GM18951 (cell line): ENCODE measurements around the gene SORCS2.

Source experiments
- POLR2A ChIP-seq: IDR thresholded peaks from 4 replicates; pipeline ENCODE4 v1.6.1; 2011; ENCODE audit warnings: mild to moderate bottlenecking; ENCODE audit not compliant: insufficient read length, insufficient read depth; ENCODE audit errors: extremely low read depth
- in situ Hi-C: fragments of 300-500 bp; cut with MboI; formaldehyde crosslinking; loops from one replicate; pipeline ENCODE4 v1.12.0; 2022; ENCODE audit warnings: low sequenced_read_pairs, mixed read lengths, inconsistent platforms; ENCODE audit not compliant: unreplicated experiment

SORCS2 gene

DNA sequence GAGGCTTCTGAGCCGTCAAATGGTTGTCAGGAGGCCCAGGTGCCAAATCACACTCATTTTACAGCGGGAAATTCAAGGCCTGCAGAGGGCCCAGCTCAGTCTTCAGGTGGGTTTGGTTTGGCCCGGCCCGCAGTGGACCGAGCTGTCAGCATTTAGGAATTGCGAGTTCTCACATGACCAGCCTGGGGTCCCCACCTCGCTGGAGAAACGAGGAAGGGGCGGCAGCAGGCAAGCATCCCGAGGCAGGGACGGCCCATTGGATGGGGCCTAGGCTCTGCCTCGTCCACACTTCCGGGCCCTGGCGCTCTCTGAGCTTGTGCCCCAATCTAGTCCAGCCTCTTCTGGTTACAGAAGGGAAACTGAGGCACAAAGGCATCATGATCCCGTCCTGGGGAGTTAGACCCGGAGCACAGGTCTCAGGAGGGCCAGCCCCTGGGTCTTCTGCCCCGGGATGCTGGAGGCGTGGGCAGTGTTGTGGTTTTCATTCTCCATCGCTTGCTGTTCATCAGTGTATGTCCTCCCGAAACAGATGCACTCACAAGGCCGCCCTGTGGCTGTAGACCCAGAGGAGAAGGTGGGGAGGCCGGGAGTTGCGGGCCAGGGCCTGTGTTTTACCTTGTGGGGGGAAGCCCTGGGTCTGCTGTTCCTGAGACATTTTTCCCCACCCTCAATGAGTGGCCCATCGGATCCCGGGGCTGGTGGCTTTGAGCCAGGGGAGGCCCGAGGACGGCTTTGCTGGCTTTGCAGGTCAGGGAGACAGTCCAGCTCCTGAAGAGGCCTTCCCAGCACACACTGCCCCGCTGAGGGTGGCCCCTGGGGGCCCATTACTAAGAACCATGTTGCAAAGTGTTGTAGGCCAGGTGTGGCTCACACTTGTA, 233.5 kb downstream of the SORCS2 start:
- TF ChIP-seq POLR2A, result no peak
- in situ Hi-C loops, result no loop called here

DNA sequence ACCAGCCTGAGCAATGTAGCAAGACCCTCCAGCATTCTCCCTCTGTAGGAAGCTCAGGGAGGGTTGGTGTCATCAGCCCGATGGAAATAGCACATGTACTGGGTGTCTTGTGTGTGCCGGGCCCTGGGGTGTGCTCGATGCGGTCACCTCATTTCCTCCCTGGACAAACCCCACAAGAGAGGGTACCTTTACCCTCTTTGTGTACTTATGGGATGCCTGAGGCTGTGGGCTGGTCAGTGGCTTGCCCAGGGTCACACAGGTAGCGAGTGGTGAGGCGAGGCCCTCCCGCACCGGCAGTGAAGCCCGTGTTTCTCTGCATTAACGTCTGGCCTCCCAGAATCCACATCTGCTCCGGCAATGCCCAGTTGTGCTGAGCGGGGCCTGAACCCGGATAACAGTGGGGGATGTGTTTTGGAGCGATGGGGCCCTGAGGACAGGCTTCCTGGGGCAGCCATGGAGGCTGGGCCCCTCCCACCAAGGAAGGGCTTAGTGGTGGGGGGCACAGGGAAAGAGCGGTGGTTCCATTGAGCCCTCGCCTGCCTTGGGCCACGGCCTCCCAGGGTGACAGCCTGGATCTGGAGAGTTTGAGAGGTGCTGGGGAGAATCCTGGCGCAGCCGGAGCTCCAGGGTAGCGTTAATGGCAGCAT, 234.3 kb downstream of the SORCS2 start:
- TF ChIP-seq POLR2A, result no peak
- in situ Hi-C loops, result no loop called here

DNA sequence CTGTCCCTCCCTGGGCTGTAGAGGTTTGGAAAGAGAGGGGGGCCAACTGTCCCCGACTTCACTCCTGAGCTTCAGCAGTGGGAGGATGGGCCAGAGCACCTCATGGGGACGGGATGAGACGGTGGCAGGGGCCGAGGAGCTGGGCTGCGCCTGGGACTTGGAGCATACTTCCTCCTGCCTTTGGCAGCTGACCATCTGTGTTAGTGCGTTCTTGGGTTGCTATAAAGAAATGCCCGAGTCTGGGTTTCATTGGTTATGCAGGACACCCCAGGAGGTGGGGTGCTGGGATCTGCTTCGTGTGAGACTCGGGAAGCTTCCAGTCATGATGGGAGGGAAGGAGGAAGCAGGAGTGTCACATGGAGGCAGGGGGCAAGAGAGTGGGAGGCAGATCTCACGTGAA, 235.0 kb downstream of the SORCS2 start:
- in situ Hi-C loops, result no loop called here
- TF ChIP-seq POLR2A, result no peak

GRCh38 chr4:7427831-7428260, 235.5 kb downstream of the SORCS2 start:
- in situ Hi-C loops, result no loop called here

DNA sequence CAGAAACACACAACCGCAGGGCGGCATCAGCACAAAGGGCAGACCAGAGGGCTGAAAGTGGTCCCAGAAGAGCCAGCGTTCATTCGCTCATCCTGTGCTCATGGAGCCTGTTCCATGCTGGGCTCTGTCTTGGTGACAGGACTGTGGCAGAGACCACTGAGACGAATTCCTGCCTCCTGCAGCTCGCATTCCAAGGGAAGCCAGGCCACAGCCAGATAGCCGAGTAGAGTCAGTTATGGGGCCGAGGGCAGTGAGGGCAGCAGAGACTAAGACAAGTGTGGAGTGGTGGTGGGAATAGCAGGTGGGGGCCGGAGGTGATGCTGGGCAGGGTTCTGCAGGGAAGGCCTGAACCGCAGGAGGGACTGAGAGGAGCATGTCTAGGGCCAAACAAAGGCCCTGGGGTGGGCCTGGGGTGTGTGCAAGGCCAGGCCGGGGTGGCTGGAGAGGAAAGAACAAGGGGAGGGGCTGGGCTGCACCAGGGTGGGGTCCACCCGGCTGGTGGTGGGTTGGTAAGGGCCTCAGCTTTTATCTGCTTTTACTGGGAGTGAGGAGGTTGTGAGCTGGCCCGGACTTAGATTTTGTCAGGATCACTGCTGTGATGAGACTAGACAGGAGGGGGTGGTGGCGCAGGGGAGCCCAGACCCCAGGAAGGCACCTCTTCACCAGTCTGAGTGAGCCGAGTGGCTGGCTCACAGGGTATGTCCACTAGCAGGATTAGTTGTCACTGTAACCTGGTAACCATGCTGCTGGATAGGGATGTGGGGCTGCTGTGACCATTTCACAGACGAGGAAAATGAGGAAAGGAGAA, 236.1 kb downstream of the SORCS2 start:
- TF ChIP-seq POLR2A, result no peak
- in situ Hi-C loops, result no loop called here

More at GRCh38 chr4:7427831-7428260, 235.5 kb downstream of the SORCS2 start:
- no peak for TF ChIP-seq POLR2A

GRCh38 chr4:7429069-7429416, 236.7 kb downstream of the SORCS2 start:
- in situ Hi-C loops, result no loop called here
- TF ChIP-seq POLR2A, result no peak

DNA sequence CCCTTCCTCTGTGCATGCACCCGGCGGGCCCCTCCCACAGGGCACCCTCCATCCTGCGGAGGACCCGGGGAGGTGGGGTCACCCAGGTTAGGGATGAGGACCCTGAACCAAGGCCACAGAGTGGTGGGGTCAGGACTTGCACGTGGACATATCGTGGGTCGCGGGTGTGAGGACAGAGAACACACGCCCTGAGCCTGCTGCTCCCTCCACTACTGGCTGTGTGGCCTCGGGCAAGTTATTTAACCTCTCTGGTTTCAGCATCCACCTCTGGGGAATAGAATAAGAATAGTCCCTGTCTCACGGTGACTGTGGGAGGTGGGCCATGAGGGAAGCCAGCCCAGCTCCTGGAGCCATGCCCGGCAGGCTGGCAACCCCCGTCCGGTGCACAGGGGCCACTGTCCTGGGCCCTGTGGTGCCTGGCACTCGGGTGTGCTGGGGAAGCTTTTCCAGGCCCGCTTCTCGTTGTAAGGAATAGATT, 237.3 kb downstream of the SORCS2 start:
- in situ Hi-C loops, result no loop called here
- TF ChIP-seq POLR2A, result no peak

DNA sequence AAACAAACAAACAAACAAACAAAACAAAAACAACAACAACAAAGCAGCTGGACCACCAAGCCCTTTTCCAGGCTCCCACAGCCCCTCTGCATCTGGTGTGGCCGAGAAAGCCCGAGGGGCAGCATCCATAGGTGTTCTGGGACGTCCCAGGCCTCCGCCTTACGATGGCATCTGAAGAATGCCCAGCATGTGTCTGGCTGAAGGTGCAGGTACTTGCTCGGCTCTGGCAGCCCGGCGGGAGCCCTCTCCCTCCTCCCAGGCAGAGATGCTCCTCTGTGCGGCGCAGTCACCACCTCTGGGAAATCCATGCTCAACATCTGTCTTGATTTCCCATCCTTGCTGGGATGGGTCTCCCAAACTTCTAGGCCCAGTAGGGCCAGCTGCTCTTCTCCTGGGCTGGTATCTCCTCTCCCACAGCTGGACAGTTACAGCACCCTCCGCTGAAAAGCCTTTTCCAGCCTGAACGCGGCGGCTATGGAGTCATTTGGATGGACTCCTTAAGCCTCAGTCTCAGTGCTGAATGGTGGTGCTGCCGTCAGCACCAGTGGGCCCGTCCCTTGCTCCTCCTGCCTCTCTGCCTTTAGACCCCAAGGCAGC, 238.1 kb downstream of the SORCS2 start:
- TF ChIP-seq POLR2A, result no peak
- in situ Hi-C loops, result no loop called here

GRCh38 chr4:7430965-7431695, 238.8 kb downstream of the SORCS2 start:
- in situ Hi-C loops, result no loop called here
- TF ChIP-seq POLR2A, result no peak

DNA sequence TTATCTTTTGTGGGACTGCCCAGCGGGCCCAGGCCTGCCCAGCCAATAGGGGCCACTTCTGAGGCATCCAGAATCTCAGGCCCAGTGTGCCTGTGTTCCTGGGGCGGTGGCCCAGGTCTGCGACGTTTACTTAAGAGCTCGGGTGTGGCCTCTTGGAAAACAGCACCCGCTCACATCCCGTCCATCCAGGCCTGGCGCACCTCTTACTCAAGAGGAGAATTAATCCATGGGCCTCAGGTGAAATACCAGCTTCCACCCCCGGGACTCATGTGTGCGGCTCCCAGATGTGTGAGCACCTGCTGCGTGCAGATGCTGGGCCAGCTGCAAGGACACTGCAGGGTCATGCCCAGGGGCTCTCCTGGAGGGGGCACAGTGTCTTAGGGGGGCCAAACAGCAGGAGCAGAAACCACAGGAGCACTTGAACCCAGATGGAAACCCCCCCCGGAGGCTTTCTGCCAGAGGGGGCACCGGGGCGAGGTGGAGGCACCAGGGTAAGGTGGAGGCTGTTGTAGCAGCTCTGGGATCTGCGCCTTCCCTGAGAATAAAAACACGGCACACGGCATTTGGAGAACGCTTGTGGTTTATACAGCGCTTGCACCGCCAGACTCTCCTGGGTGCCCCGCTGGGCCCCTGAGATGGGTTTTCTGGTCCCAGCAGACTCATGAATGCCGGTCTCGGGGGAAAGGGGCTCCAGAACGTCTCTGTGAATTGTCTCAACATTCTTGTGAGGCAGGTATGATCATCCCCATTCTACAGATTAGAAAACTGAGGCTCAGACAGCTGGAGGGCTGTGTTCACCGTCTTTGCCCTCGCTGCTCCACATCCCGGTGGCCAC, 239.6 kb downstream of the SORCS2 start:
- in situ Hi-C loops, result no loop called here
- TF ChIP-seq POLR2A, result no peak

GRCh38 chr4:7432531-7433375, 240.4 kb downstream of the SORCS2 start:
- in situ Hi-C loops, result no loop called here
- TF ChIP-seq POLR2A, result no peak
